B cell (primary cell): ENCODE results near the gene MARCHF10. TPM values are rescaled to one million over a fixed set of nuclear protein-coding genes. Genes with fewer than 3 reads are reported as not detected.

ENCODE experiments used
- ATAC-seq: fragments of 200-7000 bp; cut with Tn5 transposase; one replicate; pipeline ENCODE4 v1.10.0; 2021; ENCODE audit warnings: low read depth, mild to moderate bottlenecking, moderate number of reproducible peaks, moderate library complexity
- CTCF ChIA-PET: fragments of 350-600 bp; sonication (Branson Sonifier 250); formaldehyde crosslinking; loops from one replicate; lab custom pipeline; 2021; ENCODE audit warnings: antibody characterized with exemption, inconsistent platforms; lab: Charles Lee
- POLR2A ChIA-PET: fragments of 350-600 bp; sonication (Branson Sonifier 250); formaldehyde crosslinking; loops from one replicate; lab custom pipeline; 2021; ENCODE audit warnings: antibody characterized with exemption; lab: Charles Lee
- DNase-seq: peaks from one replicate; pipeline ENCODE4 v3.0.0; 2013
- H2AFZ ChIP-seq: 2 replicates; pipeline ENCODE4 v1.6.1; 2012; ENCODE audit warnings: mild to moderate bottlenecking, low read depth, low read length; ENCODE audit not compliant: insufficient read depth, poor library complexity, severe bottlenecking
- H3K27ac ChIP-seq, 2 donors: 1 replicate in 1 of 2; 2 replicates in 1 of 2; pipeline ENCODE4 v1.5.1; 2012 to 2013; ENCODE audit warnings: low read length in 2 of 2, mild to moderate bottlenecking in 2 of 2, moderate library complexity in 1 of 2
- H3K27me3 ChIP-seq, 4 experiments: fragments of 200-600 bp in 1 of 4; sonication (generic) in 1 of 4; replicated peaks in 1 of 4; 1 replicate in 2 of 4; 2 replicates in 2 of 4; pipeline versions ENCODE4 v1.6.1 to v1.7.0; 2013 to 2016; ENCODE audit warnings: low read length in 3 of 4, mild to moderate bottlenecking in 2 of 4, mixed read lengths in 1 of 4, moderate library complexity in 1 of 4; ENCODE audit not compliant: insufficient read depth in 4 of 4, control insufficient read depth in 3 of 4; ENCODE audit errors: control extremely low read depth in 1 of 4
- H3K36me3 ChIP-seq, 2 experiments: replicated peaks in 1 of 2; 1 replicate in 1 of 2; 2 replicates in 1 of 2; pipeline versions ENCODE4 v1.6.1 to v1.7.1; 2013; ENCODE audit warnings: low read length in 1 of 2; ENCODE audit not compliant: insufficient read depth in 2 of 2, control insufficient read depth in 1 of 2; ENCODE audit errors: control extremely low read depth in 1 of 2, extremely low read depth in 1 of 2
- H3K4me1 ChIP-seq, 2 donors: fragments of 200-600 bp in 1 of 2; sonication (generic) in 1 of 2; 1 replicate in 1 of 2; 2 replicates in 1 of 2; pipeline versions ENCODE4 v1.5.1 to v1.6.1; 2013 to 2017; ENCODE audit warnings: low read length in 2 of 2; ENCODE audit not compliant: control insufficient read depth in 2 of 2, insufficient read depth in 2 of 2
- H3K4me2 ChIP-seq: replicated peaks from 2 replicates; pipeline ENCODE3; 2012; ENCODE audit warnings: mild to moderate bottlenecking, low read depth, low read length; ENCODE audit not compliant: poor library complexity, severe bottlenecking
- H3K4me3 ChIP-seq, 5 experiments: fragments of 200-600 bp in 1 of 5; sonication (generic) in 1 of 5; 1 replicate in 3 of 5; 2 replicates in 2 of 5; pipeline versions ENCODE4 v1.5.1 to v1.7.0; 2011 to 2016; ENCODE audit warnings: low read length in 4 of 5, mild to moderate bottlenecking in 4 of 5, low read depth in 2 of 5, control low read depth in 1 of 5, moderate library complexity in 1 of 5; ENCODE audit not compliant: insufficient read depth in 1 of 5; ENCODE audit errors: control extremely low read depth in 1 of 5, extremely low read depth in 1 of 5
- H3K79me2 ChIP-seq: fragments of 200-600 bp; sonication (generic); one replicate; pipeline ENCODE4 v1.6.0; 2016; ENCODE audit warnings: low read length; ENCODE audit not compliant: control insufficient read depth, insufficient read depth
- H3K9ac ChIP-seq: fragments of 200-600 bp; sonication (generic); 2 replicates; pipeline ENCODE4 v1.6.1; 2017; ENCODE audit warnings: mild to moderate bottlenecking, low read length, moderate library complexity
- H3K9me3 ChIP-seq, 3 donors: one replicate each; pipeline versions ENCODE4 v1.6.1 to v1.7.1; 2013; ENCODE audit warnings: low read length in 2 of 3; ENCODE audit not compliant: control insufficient read depth in 2 of 3, insufficient read depth in 1 of 3; ENCODE audit errors: control extremely low read depth in 1 of 3
- H4K20me1 ChIP-seq: 2 replicates; pipeline ENCODE4 v1.6.0; 2012; ENCODE audit warnings: mild to moderate bottlenecking, low read length; ENCODE audit not compliant: insufficient read depth, control insufficient read depth, poor library complexity, severe bottlenecking
- H3K27ac Mint-ChIP-seq: one replicate; pipeline ENCODE4 v1.8.0; 2021; ENCODE audit warnings: mixed read lengths
- H3K27me3 Mint-ChIP-seq: one replicate; pipeline ENCODE4 v1.8.0; 2021; ENCODE audit warnings: mixed read lengths
- H3K4me1 Mint-ChIP-seq: one replicate; pipeline ENCODE4 v1.8.0; 2021; ENCODE audit warnings: mixed read lengths
- H3K4me3 Mint-ChIP-seq: one replicate; pipeline ENCODE4 v1.8.0; 2021; ENCODE audit warnings: mixed read lengths
- H3K9me3 Mint-ChIP-seq: one replicate; pipeline ENCODE4 v1.8.0; 2022; ENCODE audit warnings: mixed read lengths; ENCODE audit not compliant: insufficient read depth
- EZH2 ChIP-seq: IDR thresholded peaks from 2 replicates; pipeline ENCODE4 v1.6.1; 2012; ENCODE audit warnings: borderline replicate concordance, low read depth, mild to moderate bottlenecking, moderate library complexity, low read length; ENCODE audit not compliant: insufficient read depth, poor library complexity, severe bottlenecking
- WGBS: methylation state at CpG from one replicate; pipeline ENCODE4 v1.1.5; 2013; ENCODE audit warnings: missing lambda C conversion rate; ENCODE audit not compliant: insufficient coverage; 5-methylcytosine and 5-hydroxymethylcytosine counted together
- intact Hi-C: fragments of 100-400 bp; cut with micrococcal nuclease; formaldehyde crosslinking; loops from one replicate; pipeline ENCODE4 v1.10.0; 2022
- polyA plus RNA-seq: library from polyadenylated mRNA; depleted of rRNA; stranded (reverse); fragments of >200 nt; gene quantifications from 2 replicates; pipeline ENCODE4 v1.2.3, GENCODE V29; 2012
- total RNA-seq, 2 donors: library from RNA; stranded (reverse); fragments of 120-200 nt in 1 of 2; gene quantifications; 1 replicate in 1 of 2; 2 replicates in 1 of 2; pipeline versions ENCODE4 v1.2.3 to v1.2.4, GENCODE V29; 2013 to 2022
- TF ChIP-seq, protein P1 (sequence below): fragments of 200-600 bp; IDR thresholded peaks from one replicate; pipeline ENCODE4 v1.8.0; 2022; ENCODE audit warnings: antibody characterized with exemption, mild to moderate bottlenecking

Gene MARCHF10
- total and polyA plus RNA-seq, 2 donors (not counting 1 experiment from before 2014, with no cell fraction given) = 0.24 TPM; not detected in 1

DNA sequence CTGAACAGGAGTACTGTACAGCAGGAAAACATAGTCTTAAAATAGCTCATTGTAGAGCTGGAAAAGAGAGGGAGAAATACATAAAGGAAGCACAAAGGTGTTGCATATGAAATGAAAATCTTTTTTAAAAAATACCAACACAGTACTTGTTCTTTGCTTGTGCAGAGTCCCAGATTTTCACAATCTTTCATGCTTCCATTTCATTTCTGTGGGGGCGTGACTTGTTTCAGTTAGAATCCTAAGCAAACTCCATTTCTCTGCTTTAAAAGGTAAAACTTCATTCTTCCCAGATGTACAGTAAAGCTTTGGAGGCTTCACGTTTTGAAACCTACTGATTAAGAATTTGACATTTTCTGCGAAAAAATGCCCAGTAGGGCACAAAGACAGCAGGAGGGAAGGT, 48.5 kb upstream of the MARCHF10 start:
- ChIA-PET CTCF (no interaction called here), POLR2A (no interaction called here)
- Mint-ChIP-seq H3K9me3 (no peaks in the 10 kb centered on the region), H3K4me3 (no peak overlapping the region), H3K4me1 (no peaks in the 10 kb centered on the region), H3K27ac (no peak overlapping the region), H3K27me3 (peaks cover 25% of the 10 kb centered on the region)
- ATAC-seq (no peak), DNase-seq (no peak)
- H3K27me3 ChIP-seq = peaks cover 0 to 3% (median 0%) of the 10 kb centered on the region in 4 experiments
- H3K9me3 ChIP-seq = no peaks in the 10 kb centered on the region
- no peaks in the 10 kb centered on the region for H3K79me2 ChIP-seq
- no peak overlapping the region for H3K27ac ChIP-seq
- no peaks in the 10 kb centered on the region for H4K20me1 ChIP-seq
- intact Hi-C loops = no loop called here
- 94% methylated on average over 2 of the region's 3 CpGs for WGBS
- no peak overlapping the region for H3K9ac ChIP-seq
- no peaks in the 10 kb centered on the region for H3K36me3 ChIP-seq
- no peak overlapping the region for H3K4me3 ChIP-seq
- H2AFZ ChIP-seq = no peak overlapping the region
- H3K4me2 ChIP-seq = no peak overlapping the region
- no peaks in the 10 kb centered on the region for H3K4me1 ChIP-seq
- TF ChIP-seq, protein P1, sequence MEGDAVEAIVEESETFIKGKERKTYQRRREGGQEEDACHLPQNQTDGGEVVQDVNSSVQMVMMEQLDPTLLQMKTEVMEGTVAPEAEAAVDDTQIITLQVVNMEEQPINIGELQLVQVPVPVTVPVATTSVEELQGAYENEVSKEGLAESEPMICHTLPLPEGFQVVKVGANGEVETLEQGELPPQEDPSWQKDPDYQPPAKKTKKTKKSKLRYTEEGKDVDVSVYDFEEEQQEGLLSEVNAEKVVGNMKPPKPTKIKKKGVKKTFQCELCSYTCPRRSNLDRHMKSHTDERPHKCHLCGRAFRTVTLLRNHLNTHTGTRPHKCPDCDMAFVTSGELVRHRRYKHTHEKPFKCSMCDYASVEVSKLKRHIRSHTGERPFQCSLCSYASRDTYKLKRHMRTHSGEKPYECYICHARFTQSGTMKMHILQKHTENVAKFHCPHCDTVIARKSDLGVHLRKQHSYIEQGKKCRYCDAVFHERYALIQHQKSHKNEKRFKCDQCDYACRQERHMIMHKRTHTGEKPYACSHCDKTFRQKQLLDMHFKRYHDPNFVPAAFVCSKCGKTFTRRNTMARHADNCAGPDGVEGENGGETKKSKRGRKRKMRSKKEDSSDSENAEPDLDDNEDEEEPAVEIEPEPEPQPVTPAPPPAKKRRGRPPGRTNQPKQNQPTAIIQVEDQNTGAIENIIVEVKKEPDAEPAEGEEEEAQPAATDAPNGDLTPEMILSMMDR = no peak
- TF ChIP-seq EZH2 = no peak

DNA sequence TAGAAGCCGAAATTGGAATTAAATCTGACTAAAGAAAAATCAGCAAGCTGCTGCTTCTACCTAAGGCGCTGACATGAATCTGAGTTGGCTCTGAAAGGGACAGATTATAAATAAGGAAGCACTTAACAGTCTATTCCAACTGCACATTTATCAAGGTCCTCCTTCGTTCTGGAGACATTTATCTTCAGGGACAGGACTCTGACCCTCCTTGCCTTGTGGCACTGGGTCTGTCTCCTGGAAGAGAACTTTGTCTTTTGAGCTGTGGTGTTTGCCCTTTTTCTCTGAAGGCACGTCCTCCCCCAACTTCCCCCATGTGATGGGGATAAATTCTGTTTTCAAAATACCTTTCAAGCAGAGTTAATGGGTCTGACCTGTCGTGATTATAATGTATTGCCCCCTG, 47.0 kb upstream of the MARCHF10 start:
- no peaks in the 10 kb centered on the region for H3K4me1 Mint-ChIP-seq
- no peaks in the 10 kb centered on the region for H3K79me2 ChIP-seq
- no peaks in the 10 kb centered on the region for H3K9me3 ChIP-seq
- H3K4me3 Mint-ChIP-seq = no peak overlapping the region
- no peak overlapping the region for H3K27ac ChIP-seq
- no peak overlapping the region for H3K27ac Mint-ChIP-seq
- no peaks in the 10 kb centered on the region for H3K9me3 Mint-ChIP-seq
- H3K27me3 ChIP-seq = peaks cover 0 to 3% (median 0%) of the 10 kb centered on the region in 4 experiments
- peaks cover 23% of the 10 kb centered on the region for H3K27me3 Mint-ChIP-seq
- TF ChIP-seq, protein P1 = no peak
- no peak for TF ChIP-seq EZH2
- H3K4me1 ChIP-seq = no peaks in the 10 kb centered on the region
- DNase-seq (no peak), ATAC-seq (no peak)
- no peaks in the 10 kb centered on the region for H3K36me3 ChIP-seq
- H3K9ac ChIP-seq = no peak overlapping the region
- H2AFZ ChIP-seq = no peak overlapping the region
- intact Hi-C loops = no loop called here
- 64% methylated on average over 1 of the region's 5 CpGs for WGBS
- ChIA-PET CTCF (interaction anchor here (0.7 kb wide), 1 partner anchor 79 kb away, joined by 4 read pairs; no protein-coding TSS in a partner anchor), POLR2A (interaction anchor here (0.6 kb wide), 1 partner anchor 1527 kb away, joined by 5 read pairs; no protein-coding TSS in a partner anchor)
- no peak overlapping the region for H3K4me2 ChIP-seq
- H3K4me3 ChIP-seq = no peak overlapping the region
- no peaks in the 10 kb centered on the region for H4K20me1 ChIP-seq
